ENCODE results near the gene CCDC177. TPM values are rescaled to one million over a fixed set of nuclear protein-coding genes. Genes with fewer than 3 reads are reported as not detected.
A peak's percentile ranks its signal among the peaks of the same experiment; 100 is the strongest.

CCDC177 gene
- polyA plus RNA-seq, 2 of the 4 experiments (the other 2 are of a cell fraction) = not detected

DNA sequence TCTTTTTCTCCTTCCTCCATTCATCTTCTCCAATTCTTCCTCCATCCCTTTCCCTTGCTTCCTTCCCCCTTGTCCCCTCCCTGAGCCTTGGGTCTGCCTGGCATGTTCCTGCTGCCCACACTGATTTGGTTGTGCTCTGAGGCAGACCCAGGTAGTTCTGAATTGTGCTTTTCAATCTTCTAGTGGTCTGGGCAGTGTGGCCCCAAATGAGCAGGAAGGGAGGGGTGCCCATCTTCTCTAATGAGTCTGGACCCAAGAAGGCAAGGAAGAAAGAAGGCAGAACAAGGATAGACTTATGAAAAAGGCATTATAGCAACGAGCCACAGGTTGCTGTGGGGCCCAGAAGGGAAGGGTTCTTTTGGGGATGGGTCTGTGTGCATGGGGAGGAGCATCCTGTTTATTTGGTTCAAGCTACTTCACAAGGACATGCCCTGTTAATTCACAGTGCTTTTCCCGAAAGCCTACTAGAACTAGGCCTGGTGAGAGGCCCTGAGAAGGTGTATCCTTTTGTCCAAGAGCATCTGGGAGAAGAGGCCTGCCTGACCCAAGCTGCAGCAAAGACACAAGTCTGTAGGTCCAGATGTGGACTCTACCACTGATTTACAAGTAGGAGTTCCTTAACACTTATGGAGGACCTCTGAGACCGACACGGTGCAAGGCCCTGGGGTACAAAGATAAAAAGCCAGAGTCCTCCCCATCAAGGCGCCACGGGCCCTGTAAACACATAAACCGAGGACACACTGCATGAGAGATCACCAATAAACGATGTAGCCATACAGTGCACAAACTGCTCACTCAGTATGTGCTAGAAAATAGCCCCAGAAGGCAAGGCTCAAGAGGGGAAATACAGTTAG lies 35.6 kb upstream of the CCDC177 start:
- POLR2A ChIA-PET = interaction anchor here (1.3 kb wide), 1 partner anchor 157 kb away, joined by 10 read pairs; the partner anchor contains the start of gene SRSF5
- WGBS (ENCODE audit: missing lambda C conversion rate) = 76% methylated on average over 8 of the region's 8 CpGs

DNA sequence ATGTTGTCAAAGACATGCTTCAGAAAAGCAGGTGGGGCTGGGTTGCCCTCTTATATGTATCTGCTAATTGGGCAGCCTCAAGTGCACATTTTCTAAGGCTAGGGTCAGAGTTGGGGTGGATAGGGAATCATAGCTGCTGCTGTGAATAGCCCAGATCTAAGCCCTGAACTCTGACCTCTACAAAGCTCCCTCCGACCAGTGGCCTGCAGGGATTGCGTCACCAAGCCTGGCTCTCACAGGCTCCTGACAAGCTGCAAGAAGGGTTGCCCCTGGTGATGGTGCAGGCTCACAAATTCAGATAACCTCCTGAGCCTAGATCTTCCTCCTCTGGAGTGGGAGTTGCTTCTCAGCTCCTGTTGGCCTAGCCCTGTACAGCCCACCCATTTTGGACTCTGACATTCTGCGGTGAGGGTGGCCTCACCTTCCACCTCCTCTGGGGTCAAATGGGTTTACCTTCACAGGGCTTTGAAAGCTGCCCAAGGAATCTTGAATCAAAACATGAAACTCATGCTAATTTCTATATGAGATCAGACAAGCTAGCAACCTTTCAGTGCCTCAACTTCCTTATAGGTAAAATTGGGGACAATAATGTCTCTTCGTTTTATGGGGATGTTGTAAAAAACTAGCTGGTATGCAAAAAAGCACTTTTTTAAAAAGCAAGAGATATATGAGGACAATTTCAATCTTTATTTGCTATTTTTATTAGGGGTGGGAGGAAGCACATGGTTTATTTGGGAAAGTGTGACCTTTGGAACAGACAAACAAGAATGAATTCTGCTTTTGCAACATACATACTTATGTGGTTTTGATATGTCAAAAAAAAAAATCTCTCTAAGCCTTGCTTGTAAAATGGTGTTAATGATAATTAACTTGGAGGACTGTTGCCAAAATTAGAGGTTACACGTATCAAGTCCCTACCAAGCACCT lies 31.9 kb upstream of the CCDC177 start:
- Histone ChIP-seq H3K27ac (no peak overlapping the region), H3K4me2 (peak overlapping the region; percentile 31), H3K4me1 (peaks cover 28% of the 10 kb centered on the region), H3K9me3 (no peaks in the 10 kb centered on the region), H3K4me3 (no peak overlapping the region)
- DNase-seq (ENCODE audit: low read depth in 1 of 2, low spot score in 1 of 2) (no peak), ATAC-seq (no peak), FAIRE-seq (no peak)
- POLR2A ChIA-PET = no interaction called here
- CTCF ChIA-PET = interaction anchor here (0.6 to 13.7 kb wide), 11 partner anchors 11 to 124 kb away, joined by 3 to 115 read pairs (median 3); partner anchors contain the start of gene CCDC177
- 74% methylated on average over 4 of the region's 5 CpGs for WGBS (ENCODE audit: missing lambda C conversion rate)
- TF ChIP-seq KDM1A (IDR thresholded peaks at IDR 0.05; ENCODE audit: low read depth) (no peak), CEBPB (IDR thresholded peaks at IDR 0.05) (peak; percentile 59 to 80; a peak in 3 of 4 replicates)

More for the DNA sequence above, 35.6 kb upstream of the CCDC177 start:
- Histone ChIP-seq H3K4me3 (peak overlapping the region; percentile 95), H3K9me3 (no peaks in the 10 kb centered on the region), H3K4me2 (peak overlapping the region; percentile 90), H3K27ac (peak overlapping the region; percentile 75 to 93), H3K4me1 (peaks cover 39% of the 10 kb centered on the region)
- ATAC-seq = peak in 1 of 2 experiments; percentile 11; a peak in 2 of 6 replicates
- CTCF ChIA-PET = interaction anchor here (2.0 to 13.7 kb wide), 3 partner anchors 25 to 116 kb away, joined by 5 to 115 read pairs (median 7); no protein-coding TSS in a partner anchor
- FAIRE-seq = no peak
- no peak for TF ChIP-seq GATA3 (IDR thresholded peaks at IDR 0.05; ENCODE audit: borderline replicate concordance)
- no peak for TF ChIP-seq EHMT2 (IDR thresholded peaks at IDR 0.05; ENCODE audit: low read depth)
- TF ChIP-seq HOXB5 (CRISPR knock-in tag; IDR thresholded peaks at IDR 0.05) = no peak
- TF ChIP-seq EP300 (IDR thresholded peaks at IDR 0.05) = no peak
- no peak for TF ChIP-seq POLR2AphosphoS2 (conservative IDR thresholded peaks at IDR 0.05; ENCODE audit: low read length)
- TF ChIP-seq, protein P1, sequence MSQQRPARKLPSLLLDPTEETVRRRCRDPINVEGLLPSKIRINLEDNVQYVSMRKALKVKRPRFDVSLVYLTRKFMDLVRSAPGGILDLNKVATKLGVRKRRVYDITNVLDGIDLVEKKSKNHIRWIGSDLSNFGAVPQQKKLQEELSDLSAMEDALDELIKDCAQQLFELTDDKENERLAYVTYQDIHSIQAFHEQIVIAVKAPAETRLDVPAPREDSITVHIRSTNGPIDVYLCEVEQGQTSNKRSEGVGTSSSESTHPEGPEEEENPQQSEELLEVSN (IDR thresholded peaks at IDR 0.05; ENCODE audit: borderline replicate concordance, low read depth) = no peak
- no peak for TF ChIP-seq NR3C1 (IDR thresholded peaks at IDR 0.05)
- TF ChIP-seq HOXB13 (CRISPR knock-in tag; IDR thresholded peaks at IDR 0.05; ENCODE audit: low read depth) = no peak
- no peak for TF ChIP-seq MYC (IDR thresholded peaks at IDR 0.05; ENCODE audit: borderline replicate concordance, low read length)
- TF ChIP-seq CHD4 (IDR thresholded peaks at IDR 0.05; ENCODE audit: borderline replicate concordance) = no peak
- TF ChIP-seq, protein P2, sequence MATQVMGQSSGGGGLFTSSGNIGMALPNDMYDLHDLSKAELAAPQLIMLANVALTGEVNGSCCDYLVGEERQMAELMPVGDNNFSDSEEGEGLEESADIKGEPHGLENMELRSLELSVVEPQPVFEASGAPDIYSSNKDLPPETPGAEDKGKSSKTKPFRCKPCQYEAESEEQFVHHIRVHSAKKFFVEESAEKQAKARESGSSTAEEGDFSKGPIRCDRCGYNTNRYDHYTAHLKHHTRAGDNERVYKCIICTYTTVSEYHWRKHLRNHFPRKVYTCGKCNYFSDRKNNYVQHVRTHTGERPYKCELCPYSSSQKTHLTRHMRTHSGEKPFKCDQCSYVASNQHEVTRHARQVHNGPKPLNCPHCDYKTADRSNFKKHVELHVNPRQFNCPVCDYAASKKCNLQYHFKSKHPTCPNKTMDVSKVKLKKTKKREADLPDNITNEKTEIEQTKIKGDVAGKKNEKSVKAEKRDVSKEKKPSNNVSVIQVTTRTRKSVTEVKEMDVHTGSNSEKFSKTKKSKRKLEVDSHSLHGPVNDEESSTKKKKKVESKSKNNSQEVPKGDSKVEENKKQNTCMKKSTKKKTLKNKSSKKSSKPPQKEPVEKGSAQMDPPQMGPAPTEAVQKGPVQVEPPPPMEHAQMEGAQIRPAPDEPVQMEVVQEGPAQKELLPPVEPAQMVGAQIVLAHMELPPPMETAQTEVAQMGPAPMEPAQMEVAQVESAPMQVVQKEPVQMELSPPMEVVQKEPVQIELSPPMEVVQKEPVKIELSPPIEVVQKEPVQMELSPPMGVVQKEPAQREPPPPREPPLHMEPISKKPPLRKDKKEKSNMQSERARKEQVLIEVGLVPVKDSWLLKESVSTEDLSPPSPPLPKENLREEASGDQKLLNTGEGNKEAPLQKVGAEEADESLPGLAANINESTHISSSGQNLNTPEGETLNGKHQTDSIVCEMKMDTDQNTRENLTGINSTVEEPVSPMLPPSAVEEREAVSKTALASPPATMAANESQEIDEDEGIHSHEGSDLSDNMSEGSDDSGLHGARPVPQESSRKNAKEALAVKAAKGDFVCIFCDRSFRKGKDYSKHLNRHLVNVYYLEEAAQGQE (IDR thresholded peaks at IDR 0.05) = no peak
- TF ChIP-seq SREBF2 (IDR thresholded peaks at IDR 0.05) = no peak
- no peak for TF ChIP-seq ESRRA (IDR thresholded peaks at IDR 0.05; ENCODE audit: borderline replicate concordance, low read length)
- TF ChIP-seq ZC3H11A (IDR thresholded peaks at IDR 0.05) = no peak
- DNase-seq (ENCODE audit: low read depth in 1 of 2, low spot score in 1 of 2) = no peak
